Sigmoid colon (tissue), 7 donors: Measurements from ENCODE around the gene WBP2. TPM values are rescaled to one million over a fixed set of nuclear protein-coding genes. Genes with fewer than 3 reads are reported as not detected.

ENCODE experiments used
- DNase-seq: peaks from one replicate; pipeline ENCODE4 v3.0.0-alpha.2; 2019
- H3K27ac ChIP-seq, 4 donors: fragments of 200-600 bp; sonication (generic); one replicate each; pipeline ENCODE4 v1.5.1; 2016 to 2019; ENCODE audit warnings: mild to moderate bottlenecking in 1 of 4
- H3K27me3 ChIP-seq, 3 donors: fragments of 200-600 bp; sonication (generic); one replicate each; pipeline ENCODE4 v1.5.1; 2019; ENCODE audit warnings: mild to moderate bottlenecking in 1 of 3
- H3K36me3 ChIP-seq, 4 donors: fragments of 200-600 bp; sonication (generic); one replicate each; pipeline ENCODE4 v1.5.1; 2016 to 2019
- H3K4me1 ChIP-seq, 4 donors: fragments of 200-600 bp; sonication (generic); one replicate each; pipeline ENCODE4 v1.5.1; 2017 to 2019
- H3K4me3 ChIP-seq, 4 donors: fragments of 200-600 bp; sonication (generic); one replicate each; pipeline ENCODE4 v1.5.1; 2017 to 2019; ENCODE audit warnings: mild to moderate bottlenecking in 2 of 4, moderate library complexity in 1 of 4
- H3K9me3 ChIP-seq, 4 donors: fragments of 200-600 bp in 3 of 4; sonication (generic) in 3 of 4; one replicate each; pipeline versions ENCODE4 v1.5.1 to v1.6.1; 2013 to 2019
- EP300 ChIP-seq, 4 donors: sonication (generic); formaldehyde crosslinking; IDR thresholded peaks; one replicate each; pipeline ENCODE4 v1.6.1; 2017; ENCODE audit warnings: antibody characterized with exemption in 4 of 4
- POLR2A ChIP-seq, 2 donors: fragments of 450-650 bp; IDR thresholded peaks; one replicate each; pipeline ENCODE4 v1.6.1; 2016; ENCODE audit warnings: antibody characterized with exemption in 2 of 2, mild to moderate bottlenecking in 2 of 2, moderate library complexity in 2 of 2
- POLR2AphosphoS5 ChIP-seq, 4 donors: sonication (generic); formaldehyde crosslinking; IDR thresholded peaks; one replicate each; pipeline ENCODE4 v1.6.1; 2017; ENCODE audit warnings: antibody characterized with exemption in 4 of 4
- WGBS, 2 donors: extraction: QIAGEN DNeasy Blood & Tissue Kit; methylation state at CpG; one replicate each; pipeline ENCODE4 v1.1.7; 2013; 5-methylcytosine and 5-hydroxymethylcytosine counted together
- intact Hi-C: fragments of 100-400 bp; cut with DNase I; formaldehyde crosslinking; loops from one replicate; pipeline ENCODE4 v1.15.1; 2023
- polyA plus RNA-seq, 3 donors: library from polyadenylated mRNA; stranded (reverse); fragments of 200-250 nt; gene quantifications; one replicate each; pipeline ENCODE4 v1.2.3, GENCODE V29; 2013
- total RNA-seq, 4 donors: library from RNA; depleted of rRNA; stranded (reverse); fragments of >200 nt; gene quantifications; one replicate each; pipeline ENCODE4 v1.1.0, GENCODE V29; 2016
- TF ChIP-seq, protein P1 (sequence below), 4 experiments: fragments of 450-650 bp in 3 of 4; fragments of 200-600 bp in 1 of 4; IDR thresholded peaks; one replicate each; pipeline ENCODE4 v1.5.1; 2016 to 2019; ENCODE audit warnings: antibody characterized with exemption in 4 of 4, mild to moderate bottlenecking in 3 of 4, moderate library complexity in 2 of 4
- donor health status: healthy with polysubstance abuse.
- donor health status: Bipolar disorder and iron deficiency.
- donor health status: healthy.

Gene WBP2
- total and polyA plus RNA-seq, 7 donors = 44.2 to 110 (median 73.1) TPM

- peaks cover 69 to 100% (median 75%) of the 10 kb centered on the region in 4 donors for H3K36me3 ChIP-seq
- no peak overlapping the region for H3K27ac ChIP-seq
- no peak overlapping the region for H3K4me3 ChIP-seq
- no peaks in the 10 kb centered on the region for H3K27me3 ChIP-seq
- intact Hi-C loops = no loop called here
- no peaks in the 10 kb centered on the region for H3K4me1 ChIP-seq
- no peaks in the 10 kb centered on the region for H3K9me3 ChIP-seq
- TF ChIP-seq, protein P1, sequence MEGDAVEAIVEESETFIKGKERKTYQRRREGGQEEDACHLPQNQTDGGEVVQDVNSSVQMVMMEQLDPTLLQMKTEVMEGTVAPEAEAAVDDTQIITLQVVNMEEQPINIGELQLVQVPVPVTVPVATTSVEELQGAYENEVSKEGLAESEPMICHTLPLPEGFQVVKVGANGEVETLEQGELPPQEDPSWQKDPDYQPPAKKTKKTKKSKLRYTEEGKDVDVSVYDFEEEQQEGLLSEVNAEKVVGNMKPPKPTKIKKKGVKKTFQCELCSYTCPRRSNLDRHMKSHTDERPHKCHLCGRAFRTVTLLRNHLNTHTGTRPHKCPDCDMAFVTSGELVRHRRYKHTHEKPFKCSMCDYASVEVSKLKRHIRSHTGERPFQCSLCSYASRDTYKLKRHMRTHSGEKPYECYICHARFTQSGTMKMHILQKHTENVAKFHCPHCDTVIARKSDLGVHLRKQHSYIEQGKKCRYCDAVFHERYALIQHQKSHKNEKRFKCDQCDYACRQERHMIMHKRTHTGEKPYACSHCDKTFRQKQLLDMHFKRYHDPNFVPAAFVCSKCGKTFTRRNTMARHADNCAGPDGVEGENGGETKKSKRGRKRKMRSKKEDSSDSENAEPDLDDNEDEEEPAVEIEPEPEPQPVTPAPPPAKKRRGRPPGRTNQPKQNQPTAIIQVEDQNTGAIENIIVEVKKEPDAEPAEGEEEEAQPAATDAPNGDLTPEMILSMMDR (IDR thresholded peaks at IDR 0.05) = no peak
- TF ChIP-seq POLR2A (IDR thresholded peaks at IDR 0.05) (no peak), EP300 (IDR thresholded peaks at IDR 0.05) (no peak), POLR2AphosphoS5 (IDR thresholded peaks at IDR 0.05) (no peak)
- DNase-seq = no peak
- 94 to 96% methylated on average over 9 of the region's 9 CpGs for WGBS, 2 donors
These were observed 38.4 kb downstream of the WBP2 start for GRCh38 chr17:75816693-75817092.

- no peak overlapping the region for H3K4me3 ChIP-seq
- no peak for DNase-seq
- no peaks in the 10 kb centered on the region for H3K27me3 ChIP-seq
- WGBS, 2 donors = 95% methylated on average over 3 of the region's 3 CpGs
- no peaks in the 10 kb centered on the region for H3K4me1 ChIP-seq
- peaks cover 59 to 100% (median 70%) of the 10 kb centered on the region in 4 donors for H3K36me3 ChIP-seq
- no peak overlapping the region for H3K27ac ChIP-seq
- TF ChIP-seq POLR2AphosphoS5 (IDR thresholded peaks at IDR 0.05) (no peak), EP300 (IDR thresholded peaks at IDR 0.05) (no peak), POLR2A (IDR thresholded peaks at IDR 0.05) (no peak)
- TF ChIP-seq, protein P1 (IDR thresholded peaks at IDR 0.05) = no peak
- H3K9me3 ChIP-seq = no peaks in the 10 kb centered on the region
- intact Hi-C loops = no loop called here
These were observed 39.7 kb downstream of the WBP2 start for GRCh38 chr17:75815399-75815798.

DNA sequence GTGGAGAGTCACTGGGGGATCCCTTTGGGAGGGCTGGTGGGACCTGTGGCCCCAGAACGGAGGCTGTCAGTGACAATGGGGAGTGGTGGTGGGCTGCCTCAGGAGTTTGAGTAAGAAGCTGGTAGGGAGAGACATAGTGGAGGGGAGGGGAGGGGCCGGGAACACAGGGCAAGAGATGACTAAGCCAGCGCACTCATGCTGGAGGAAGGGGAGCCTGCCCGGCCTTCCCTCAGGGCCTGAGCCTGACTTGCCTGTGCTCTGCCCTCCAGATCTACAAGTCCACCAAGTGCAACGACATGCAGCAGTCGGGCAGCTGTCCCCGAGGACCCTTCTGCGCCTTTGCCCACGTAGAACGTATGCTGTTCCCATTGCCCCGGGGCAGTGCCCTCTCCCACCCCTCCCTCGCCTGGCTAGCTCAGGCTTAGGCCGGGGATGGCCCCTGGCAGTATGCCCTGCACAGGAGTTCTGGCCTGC is 40.2 kb downstream of the WBP2 start:
- H3K9me3 ChIP-seq = no peaks in the 10 kb centered on the region
- DNase-seq = no peak
- WGBS, 2 donors = 94% methylated on average over 13 of the region's 13 CpGs
- no peak overlapping the region for H3K4me3 ChIP-seq
- no peaks in the 10 kb centered on the region for H3K27me3 ChIP-seq
- TF ChIP-seq POLR2AphosphoS5 (IDR thresholded peaks at IDR 0.05) (no peak), POLR2A (IDR thresholded peaks at IDR 0.05) (no peak), EP300 (IDR thresholded peaks at IDR 0.05) (no peak)
- TF ChIP-seq, protein P1 (IDR thresholded peaks at IDR 0.05) = no peak
- H3K27ac ChIP-seq = no peak overlapping the region
- intact Hi-C loops = no loop called here
- H3K36me3 ChIP-seq = peaks cover 58 to 100% (median 67%) of the 10 kb centered on the region in 4 donors
- H3K4me1 ChIP-seq = peaks cover 0 to under 1% (median 0%) of the 10 kb centered on the region in 4 donors

- no peak overlapping the region for H3K27ac ChIP-seq
- H3K4me3 ChIP-seq = no peak overlapping the region
- intact Hi-C loops = no loop called here
- WGBS, 2 donors = 87 to 88% methylated on average over 6 of the region's 6 CpGs
- DNase-seq = no peak
- no peaks in the 10 kb centered on the region for H3K9me3 ChIP-seq
- peaks cover 49 to 97% (median 58%) of the 10 kb centered on the region in 4 donors for H3K36me3 ChIP-seq
- no peak for TF ChIP-seq POLR2AphosphoS5 (IDR thresholded peaks at IDR 0.05)
- no peak for TF ChIP-seq POLR2A (IDR thresholded peaks at IDR 0.05)
- TF ChIP-seq, protein P1 (IDR thresholded peaks at IDR 0.05) = no peak
- TF ChIP-seq EP300 (IDR thresholded peaks at IDR 0.05) = no peak
- peaks cover 0 to 10% (median 0%) of the 10 kb centered on the region in 4 donors for H3K4me1 ChIP-seq
- H3K27me3 ChIP-seq = no peaks in the 10 kb centered on the region
These were observed 41.1 kb downstream of the WBP2 start for GRCh38 chr17:75814021-75814395.
